Fibroblast of upper back skin (primary cell): Measurements from ENCODE around the gene TRIP4.
A peak's percentile ranks its signal among the peaks of the same experiment; 100 is the strongest.
"Not testable (repeated sequence)": the region's sequence is repeated elsewhere in the genome, so short reads cannot be mapped to it uniquely, and the experiment has no call there.

Source experiments
- DNase-seq: peaks from one replicate; pipeline ENCODE4 v3.0.0-alpha.2; 2013

TRIP4 gene

DNA sequence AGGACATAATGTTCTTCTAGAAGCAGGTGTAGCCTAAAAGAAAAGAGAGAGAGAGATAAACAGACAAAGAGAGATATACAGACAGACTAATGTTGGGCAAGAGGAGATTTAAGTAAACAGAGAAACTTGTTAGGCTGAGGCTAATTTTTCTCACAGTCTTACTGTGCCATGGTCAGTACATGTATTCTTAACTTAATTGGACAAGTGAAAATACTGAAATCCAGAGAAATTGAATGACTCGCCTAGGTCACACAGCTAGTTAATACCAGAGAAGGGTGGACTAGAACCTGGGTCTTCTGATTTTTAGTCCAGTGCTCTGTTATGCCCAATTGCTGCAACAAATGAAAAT lies 66.0 kb downstream of the TRIP4 start:
- DNase-seq, result no peak

DNA sequence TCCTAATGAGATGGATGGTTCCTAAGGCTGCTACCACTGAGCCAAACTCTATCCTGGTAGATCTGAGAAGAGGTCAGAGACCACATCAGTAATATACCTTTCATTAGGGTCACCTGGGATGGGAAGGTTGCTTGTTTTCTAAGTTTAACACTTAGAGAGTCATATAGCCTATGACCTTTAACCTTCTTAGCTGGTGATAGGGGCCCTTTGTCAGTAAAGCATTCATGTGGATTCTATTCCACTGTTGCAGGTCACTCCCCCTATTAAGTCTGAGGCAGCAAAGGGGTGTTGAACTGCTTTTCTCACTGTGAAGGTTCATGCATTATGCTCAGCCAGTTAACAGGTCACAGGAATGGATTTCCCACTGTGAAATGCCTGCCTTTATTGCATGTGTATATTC lies 66.6 kb downstream of the TRIP4 start:
- no peak for DNase-seq

DNA sequence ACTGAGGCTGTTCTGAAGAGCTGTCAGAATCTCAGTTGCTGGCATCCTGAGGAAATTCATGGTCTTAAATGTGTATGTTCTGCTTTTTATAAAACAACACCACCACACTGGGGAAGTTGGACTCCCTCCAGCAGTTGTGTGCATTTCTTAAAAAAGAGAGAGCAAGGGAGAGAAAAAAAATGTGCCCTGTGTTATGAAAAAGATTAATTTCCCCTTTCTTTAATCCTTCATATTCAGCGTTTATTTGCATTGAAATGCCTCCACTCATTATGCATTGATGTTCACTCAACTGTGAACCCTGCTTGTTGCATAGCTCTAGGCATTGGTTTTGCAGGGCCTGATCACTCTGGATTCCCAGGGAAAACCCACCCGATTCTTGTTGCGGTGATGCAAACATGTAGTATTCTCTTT lies 68.3 kb downstream of the TRIP4 start:
- DNase-seq, result no peak

DNA sequence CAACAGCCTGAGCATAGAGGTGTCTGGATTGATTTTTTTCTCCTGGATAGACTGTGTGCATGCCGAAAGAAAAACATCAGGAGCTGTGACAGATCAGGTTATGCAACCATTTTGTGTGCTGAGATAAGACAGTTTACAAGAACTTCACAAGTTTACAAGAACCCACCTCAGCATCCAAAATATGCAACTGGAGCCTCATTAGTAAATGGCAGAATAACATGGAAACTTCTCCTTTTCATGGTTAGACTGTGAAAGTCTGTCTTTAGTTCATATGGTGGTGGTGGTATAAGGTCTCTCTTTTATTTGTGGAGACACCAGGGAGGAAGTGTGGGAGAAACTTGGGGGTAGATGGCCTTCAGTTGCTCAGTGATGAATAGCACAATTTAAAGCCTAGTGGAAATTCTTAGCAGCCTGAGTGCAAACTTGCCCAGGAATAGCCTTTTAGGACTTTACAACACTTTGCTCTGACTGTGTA lies 69.0 kb downstream of the TRIP4 start:
- DNase-seq, result no peak

DNA sequence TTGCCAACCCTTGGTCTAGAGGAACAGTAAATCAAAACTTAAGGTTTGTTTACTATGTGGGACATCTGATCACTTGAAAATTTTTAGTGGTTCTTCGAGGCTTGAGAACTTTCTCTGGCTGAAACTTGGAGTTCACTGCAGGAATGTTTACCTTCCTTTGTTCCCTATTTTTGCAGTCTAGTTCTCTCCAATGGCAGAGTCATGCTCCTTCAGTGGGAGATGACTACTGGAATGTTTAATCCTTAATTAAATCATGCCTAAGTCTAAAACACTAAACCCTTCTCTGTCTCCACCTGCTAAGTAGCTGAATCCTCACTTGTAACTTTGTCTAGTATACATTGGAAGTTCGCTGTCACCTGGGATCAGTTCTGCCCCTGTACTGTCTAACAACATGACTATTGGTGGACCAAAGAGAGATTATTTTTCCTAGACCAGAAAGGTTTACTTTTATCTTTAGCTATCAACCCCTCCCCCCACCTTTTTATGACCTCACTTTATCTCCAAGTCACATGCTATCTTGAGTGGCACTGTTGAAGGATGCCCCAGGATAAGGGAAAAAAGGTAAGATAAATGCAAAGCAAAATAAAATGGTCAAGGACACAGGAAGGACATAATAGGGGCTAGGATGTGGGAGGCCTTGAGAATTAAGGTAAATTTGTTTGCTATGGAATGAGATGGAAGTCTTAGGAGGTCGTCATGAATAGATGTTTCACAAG lies 71.6 kb downstream of the TRIP4 start:
- DNase-seq, result no peak

DNA sequence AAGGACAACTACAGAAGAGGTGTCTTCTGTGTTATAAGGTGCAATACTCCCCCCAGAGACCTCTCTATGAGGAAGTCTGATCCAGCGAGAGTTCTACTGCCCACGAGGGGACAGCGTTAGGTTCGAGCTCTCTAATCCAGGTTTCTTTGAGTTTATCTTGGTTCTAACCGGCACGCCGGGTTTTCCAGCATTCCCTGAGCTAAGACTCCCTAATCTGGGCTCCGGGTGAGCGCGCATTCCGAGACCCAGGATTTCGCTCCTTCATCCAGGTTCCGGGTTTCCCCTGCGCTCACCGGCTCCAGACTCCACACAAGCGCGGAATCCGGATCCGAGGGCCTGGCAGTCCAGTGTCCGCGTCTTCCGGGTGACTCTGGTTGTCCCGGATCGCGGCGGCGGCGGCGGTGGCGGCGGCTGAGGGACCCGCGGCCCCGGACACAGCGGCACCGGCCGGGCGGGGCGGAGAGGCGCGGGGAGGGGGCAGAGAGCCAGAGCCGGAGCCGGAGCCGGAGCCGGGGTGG lies 72.6 kb downstream of the TRIP4 start, which contains the start of gene ZNF609:
Gene ZNF609 (plus strand): TSS at position 373 of the 518 bp plus-strand sequence. CDS start 38,842 bp downstream, outside the sequence.
- DNase-seq, result peak; percentile 94

DNA sequence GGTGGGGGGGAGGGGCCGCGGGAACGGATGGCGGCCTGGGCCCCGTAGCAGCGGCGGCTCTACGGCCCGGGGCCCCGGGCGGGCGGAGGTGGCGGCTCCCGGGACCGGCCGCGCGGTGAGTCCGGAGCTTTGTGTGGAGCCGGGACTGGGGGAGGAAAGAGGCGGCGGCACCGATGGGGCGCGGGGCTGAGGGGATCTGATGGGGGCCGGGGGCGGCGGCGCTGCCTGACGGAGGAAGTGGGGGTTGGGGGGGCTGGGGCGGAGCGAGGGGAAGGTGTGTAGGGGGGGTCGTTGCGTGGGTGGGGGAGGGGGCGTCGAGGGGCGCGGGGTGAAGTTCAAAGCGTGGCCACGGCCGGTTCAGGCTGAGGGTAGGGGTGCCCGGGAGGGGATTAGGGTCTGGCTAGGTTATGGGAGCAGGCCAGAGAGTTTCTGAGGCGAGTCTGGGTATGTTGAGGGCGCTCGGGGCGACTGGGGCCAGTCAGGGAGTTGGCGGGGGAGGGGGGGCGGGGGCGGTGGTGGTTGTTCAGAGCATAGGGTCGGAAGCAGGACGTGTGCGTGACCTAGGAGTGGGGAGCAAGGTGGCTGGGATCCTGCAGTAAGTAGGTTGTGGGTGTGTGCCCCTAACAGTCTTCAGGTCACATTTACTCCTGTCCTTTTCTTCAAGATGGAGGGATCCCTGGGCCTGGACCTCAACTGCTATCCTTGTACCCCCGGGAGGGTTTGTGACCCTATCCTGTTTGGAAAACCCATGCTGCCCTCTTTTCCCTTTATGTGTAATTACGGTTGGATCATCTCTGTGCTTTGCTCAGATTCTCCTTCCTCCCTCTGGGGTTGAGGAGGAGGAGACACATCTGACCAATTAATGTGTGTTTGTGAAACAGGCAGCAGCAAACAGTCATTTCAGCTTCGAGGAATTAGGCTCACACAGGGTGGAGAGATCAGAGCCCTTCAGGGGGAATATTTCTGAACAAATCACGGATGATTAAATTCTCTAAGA lies 73.4 kb downstream of the TRIP4 start:
- DNase-seq, result peak; percentile 73

DNA sequence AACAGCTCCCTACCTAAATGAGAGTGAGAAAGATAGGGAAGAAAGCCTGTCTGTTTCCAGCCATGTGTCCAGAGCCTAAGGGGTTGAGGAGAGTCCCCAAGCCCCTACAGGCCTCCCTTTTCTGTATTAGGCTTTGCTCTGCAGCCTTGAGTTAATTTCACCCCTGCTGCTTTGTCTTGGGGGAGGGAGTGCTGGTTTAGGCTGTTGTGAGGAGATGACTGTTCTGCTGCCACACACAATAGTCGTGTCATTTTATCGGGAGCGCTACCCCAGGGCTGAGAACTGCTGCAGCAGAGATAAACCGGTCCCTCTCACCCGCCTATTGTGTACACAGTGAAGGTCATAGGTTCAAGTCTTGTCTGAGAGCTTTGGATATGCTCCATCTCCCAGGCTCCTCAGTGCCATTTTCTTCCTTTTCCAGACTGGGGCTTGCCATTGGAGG lies 74.1 kb downstream of the TRIP4 start:
- peak; percentile 9 for DNase-seq

DNA sequence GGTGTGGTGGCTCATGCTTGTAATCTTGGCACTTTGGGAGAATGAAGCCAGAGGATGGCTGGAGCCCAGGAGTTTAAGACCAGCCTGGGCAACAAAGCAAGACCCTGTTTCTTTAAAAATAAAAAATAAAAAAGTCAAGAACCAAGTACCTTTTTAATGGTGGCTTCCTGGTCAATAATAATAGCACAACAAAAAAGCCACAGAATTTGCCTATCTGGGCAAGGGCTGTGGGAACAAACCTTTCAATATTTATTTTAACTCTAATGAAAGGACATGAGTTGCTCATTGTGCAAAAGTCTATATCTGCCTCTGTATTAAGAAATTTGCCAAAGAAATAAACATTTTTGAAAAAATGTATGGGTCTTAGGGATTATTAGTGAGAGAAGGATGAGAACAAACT lies 74.9 kb downstream of the TRIP4 start:
- DNase-seq, result no peak

DNA sequence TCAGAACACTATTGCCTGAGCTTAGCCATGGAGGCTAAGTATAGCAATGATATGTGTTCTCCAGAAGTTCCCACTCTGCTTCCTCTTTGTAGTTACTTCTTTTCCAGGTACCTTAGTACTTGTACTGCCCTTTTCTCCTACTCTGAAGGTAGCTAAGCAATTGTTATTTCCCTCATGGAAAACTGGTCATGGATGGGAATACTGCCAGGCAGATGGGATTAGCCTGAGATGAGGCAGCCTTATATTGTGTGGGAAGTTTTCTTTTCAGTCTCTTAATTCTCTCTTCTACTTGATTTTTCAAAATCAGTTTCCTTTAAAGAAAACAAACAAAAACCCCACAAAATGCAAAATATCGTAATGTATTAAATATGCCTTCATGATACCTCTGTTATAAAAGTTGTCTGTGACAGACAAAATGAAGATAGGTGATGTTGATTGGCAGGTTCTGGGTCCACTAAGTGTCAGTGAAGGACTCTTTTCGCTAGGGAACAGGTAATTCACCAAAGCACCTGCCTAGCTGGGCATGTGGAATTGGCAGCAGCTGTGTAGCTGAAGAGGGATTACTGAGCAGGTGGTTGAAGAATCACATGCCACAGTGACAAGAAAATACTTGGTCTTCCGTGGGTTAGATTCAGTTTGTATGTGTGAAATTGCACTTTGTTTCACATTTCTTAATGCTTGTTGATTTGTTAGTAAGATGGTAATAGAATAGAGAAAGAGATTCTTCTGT lies 76.8 kb downstream of the TRIP4 start:
- DNase-seq, result peak; percentile 37

DNA sequence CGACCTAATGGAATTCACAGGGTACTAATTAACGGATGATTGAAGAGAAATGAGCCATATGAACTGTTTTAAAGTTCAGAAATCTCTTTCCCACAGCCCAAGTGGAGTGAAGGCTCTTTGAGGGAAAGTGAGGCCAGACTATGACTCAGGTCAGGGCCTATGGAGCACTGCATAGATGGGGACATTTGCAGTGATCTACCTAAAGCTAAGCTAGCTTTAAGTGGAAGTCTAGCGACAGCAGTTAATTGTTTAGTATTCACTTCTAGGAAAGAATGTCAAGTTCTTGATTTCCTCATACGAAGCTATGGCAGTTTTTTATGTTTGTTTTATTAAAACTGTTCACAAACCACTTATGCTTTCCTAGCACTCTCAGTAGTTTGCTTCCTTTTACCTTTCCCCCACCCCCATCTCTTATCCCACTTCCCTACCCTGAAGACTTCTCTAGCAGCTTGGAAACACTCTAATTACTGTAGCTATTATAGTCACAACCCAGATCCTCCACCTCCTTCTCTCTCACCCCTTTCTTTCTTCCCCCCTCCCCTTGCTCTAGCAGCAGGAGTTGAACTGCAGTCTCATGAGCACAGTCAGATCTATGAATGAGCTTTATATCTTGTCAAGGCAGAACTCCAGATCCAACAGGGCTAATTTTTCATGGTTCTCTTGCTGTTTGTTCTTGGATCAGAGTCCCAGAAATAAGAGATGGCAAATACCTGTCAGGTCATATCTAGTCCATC lies 78.9 kb downstream of the TRIP4 start:
- DNase-seq, result no peak

DNA sequence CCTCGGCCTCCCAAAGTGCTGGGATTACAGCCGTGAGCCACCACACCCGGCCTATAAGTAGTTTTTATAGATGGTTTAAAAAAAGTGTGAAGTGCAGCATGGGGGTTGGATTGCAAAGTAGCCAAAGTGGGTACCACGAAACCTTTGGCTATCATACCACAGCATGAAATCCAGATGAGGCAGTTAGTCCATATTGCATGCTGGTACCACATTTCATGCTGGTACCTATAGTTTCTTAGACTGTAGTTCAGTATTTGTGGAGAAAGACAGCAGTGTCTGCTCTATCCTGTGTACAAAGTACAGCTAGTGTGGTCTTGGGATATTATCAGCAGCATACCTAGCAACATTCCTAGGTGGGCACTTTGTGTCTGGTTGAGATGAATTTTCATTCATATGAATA lies 84.5 kb downstream of the TRIP4 start:
- DNase-seq, result no peak

DNA sequence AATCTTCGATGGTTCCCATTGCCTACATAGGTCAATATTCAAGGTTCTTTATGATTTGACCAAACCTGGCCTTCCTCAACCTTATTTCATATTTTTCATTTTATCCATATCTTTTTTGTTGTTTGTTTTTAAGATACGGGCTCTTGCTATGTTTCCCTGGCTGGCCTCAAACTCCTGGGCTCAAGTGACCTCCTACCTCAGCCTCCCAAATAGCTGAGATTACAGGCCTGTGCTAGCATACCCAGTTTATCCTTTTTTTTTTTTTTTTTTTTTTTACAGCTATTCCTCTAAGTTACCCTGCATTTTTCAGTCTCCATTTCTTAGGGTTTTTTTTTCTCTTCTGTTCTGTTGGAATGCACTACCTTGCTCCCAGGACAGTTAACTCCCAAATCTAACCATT lies 87.2 kb downstream of the TRIP4 start:
- DNase-seq, result no peak

DNA sequence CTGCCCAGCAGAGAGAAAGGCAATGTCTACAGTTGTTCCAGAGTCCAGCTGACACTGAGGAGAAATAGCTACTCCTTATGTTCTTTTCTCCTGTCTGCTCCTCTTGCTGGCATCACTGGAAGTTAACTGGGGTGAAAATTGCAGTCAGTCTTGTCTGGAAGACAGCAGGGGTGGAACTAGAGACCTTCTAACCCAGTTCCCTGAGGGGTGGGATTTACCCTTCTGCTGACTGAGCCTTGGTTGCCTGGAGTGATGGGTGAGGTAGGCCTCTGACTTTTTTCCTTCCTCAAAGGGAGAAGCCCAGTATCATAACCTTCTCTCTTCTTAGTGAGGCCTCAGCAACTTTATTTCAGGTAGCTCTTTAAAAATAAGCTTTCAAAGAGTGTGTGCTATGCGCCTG lies 88.9 kb downstream of the TRIP4 start:
- DNase-seq, result no peak

DNA sequence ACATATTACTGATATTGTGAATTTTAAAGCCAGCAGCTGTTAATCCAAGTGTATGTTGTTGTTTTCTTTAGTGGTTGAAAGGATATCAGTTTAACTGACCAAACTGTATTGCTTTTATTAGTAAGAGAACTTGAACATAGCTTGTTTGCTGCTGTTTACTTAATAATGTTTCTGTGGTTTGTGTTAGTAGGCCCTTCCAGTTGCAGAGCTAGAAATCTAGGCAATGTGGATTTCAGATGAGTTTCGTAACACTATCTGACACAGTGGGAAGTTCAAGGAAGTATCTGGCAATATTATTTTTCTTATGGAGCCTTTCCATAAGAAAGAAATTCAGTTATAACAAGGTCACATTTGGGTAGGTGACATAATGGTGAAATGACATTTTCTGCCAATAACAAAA lies 91.2 kb downstream of the TRIP4 start:
- no peak for DNase-seq

DNA sequence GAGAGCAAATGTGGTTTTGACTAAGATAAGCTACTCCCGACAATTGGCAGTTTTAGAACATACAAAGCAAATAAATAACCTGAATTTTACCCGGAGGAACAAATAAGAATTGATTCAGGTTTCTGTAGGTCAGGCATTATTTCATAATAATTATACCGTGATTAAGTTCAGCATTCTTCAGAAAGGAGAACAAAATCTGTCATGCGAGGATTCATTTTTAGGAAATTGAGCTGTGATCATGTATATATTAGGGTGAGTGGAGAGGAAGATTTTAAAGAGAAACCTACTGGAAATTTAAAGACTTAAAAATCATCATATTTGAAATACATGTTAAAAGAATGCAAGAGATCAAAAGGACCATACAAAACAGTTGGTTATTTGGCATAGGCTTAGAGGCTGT lies 93.3 kb downstream of the TRIP4 start:
- DNase-seq, result no peak

DNA sequence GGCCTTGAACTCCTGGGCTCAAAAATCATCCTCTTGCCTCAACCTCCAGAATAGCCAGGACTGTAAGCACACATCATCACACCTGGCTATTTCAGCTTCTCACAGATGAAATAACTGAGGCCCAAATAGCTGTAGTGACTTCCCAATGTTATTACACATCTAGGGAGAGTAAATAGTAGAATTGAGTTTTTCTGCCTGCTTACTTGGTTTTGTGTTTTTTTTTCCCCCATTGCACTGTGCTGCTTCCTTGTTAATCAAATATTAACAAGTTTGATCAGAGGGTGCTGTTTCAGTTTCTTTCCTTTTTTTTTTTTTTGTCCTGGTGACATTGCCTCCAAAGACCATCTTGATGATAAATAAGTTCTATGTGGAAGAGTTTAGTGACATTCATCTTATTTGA lies 96.1 kb downstream of the TRIP4 start:
- no peak for DNase-seq

DNA sequence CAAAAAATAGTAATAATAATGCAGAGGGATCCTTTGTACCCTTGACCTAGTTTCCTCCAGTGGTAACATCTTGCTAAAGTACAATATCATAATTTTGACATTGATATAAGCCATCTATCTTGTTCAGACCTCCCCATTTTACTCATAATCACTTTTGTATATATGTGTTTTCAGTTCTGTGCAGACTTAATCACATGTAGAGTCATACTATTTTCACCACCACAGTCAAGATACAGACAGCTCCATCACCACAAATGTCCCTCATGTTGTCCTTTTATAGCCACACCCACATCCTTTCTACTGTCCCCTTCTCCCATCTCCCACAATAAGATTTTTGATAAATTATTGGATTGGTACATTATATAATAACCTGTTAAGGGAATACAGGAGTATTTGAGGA lies 98.2 kb downstream of the TRIP4 start:
- DNase-seq, result no peak

DNA sequence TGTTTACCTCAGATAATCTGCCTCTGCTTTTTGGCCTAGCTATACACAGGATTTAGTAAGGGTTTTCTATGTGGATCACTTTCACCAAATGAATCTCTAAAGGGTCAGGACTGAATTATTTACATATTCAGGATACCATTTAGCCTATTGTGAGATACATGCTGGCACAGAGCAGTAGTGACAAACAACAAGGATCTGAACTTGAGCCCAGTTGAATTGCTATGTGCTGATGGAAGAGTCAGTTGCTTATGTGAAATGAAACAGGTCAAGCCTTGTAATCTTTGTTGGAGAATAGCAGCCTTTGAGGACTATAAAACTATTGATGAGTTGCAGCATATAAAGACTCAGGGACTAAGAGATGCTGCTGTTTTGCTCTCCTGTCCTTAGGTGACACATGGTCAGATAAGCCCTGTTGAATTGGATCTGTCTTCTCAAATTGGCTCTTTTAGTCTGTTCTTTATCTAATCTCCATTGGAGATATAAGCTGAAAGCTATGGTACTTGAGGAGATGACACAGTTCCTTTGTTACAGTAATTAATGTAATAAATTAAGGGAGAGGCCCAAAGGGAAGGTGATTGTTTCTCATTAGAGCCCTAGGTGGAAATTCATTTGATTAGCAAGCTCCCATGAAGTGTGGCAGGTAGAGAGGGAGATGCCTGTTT lies 103.1 kb downstream of the TRIP4 start:
- no peak for DNase-seq

DNA sequence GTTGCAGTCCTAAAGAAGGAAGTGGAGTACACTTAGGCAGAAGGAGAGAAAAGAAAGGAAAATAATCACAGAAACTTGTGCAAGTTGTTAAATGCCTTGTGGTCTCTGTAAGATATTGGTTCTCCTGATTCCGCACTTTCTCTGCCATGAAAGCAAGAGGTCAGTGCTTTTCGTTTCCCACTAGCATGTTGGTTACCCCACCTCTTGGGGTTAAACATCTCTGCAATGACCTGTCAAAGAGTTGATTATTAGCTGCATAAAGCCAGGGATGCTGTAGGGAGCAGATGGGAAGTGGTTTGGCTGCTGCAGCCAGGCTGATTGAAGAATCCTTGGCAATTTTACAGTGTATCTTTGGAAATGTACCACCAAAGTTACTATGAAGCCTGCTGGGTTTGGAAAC lies 106.0 kb downstream of the TRIP4 start:
- no peak for DNase-seq

DNA sequence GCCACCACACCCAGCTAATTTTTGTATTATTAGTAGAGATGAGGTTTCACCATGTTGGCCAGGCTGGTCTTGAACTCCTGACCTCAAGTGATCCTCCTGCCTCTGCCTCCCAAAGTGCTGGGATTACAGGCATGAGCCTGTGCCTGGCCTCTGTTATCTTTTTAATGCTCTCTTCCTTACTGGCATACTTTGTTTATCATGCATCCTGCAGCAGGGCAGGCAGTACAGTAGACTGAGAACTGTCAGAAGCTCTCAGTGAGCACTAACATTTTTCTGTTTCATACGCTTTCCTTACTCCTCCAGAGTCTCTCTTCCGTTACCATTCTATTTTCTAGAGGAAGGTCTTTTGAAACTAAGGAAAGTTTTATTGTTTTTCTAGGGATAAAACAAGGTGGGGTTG lies 108.3 kb downstream of the TRIP4 start:
- DNase-seq, result not testable (repeated sequence)
